Fibroblast of lung (primary cell): Measurements from ENCODE around the gene FH.

Experiments used
- EZH2 ChIP-seq: IDR thresholded peaks from 2 replicates; pipeline ENCODE4 v1.5.1; 2012; ENCODE audit warnings: low read length, control low read depth, mild to moderate bottlenecking; ENCODE audit errors: missing control alignments
- TF ChIP-seq, protein P1 (sequence below), 2 donors: IDR thresholded peaks in 1 of 2; conservative IDR thresholded peaks in 1 of 2; 1 replicate in 1 of 2; 2 replicates in 1 of 2; pipeline ENCODE4 v1.5.1; 2011 to 2012; ENCODE audit warnings: low read length in 2 of 2, control low read depth in 1 of 2, inconsistent platforms in 1 of 2, low read depth in 1 of 2, mild to moderate bottlenecking in 1 of 2

DNA sequence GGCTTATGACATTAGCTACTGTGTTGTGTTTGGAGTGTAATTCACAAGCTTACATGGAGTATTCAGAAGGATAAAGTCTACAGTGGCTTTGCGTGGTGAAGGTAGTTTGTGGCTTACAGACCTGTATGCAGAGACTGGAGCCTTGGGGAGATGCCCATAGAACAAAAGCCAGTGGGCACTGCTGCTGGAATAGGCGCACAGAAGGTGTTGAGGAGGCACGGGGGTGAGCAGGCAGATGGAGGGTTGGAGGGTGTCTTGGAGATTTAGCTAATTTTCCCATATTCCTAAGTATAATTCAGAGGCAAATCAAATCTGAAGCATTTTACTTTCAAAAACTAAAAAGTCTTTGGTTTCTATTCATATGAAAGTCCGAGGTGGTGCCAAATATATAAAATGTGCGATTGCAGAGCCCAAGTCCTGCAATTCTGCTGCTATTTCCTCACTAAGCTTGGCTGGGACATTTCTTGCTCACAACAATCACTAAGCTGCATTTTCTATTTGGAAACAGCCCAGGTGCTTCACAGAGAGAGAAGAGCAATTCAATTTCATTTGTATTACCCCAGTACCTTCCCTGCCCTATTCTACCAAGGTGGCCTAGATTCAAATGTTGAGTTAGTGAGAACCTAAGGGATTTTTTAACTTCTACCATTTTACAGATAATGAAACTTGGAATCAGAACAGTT is 48.5 kb downstream of the FH start:
- no peak for TF ChIP-seq EZH2
- TF ChIP-seq, protein P1, sequence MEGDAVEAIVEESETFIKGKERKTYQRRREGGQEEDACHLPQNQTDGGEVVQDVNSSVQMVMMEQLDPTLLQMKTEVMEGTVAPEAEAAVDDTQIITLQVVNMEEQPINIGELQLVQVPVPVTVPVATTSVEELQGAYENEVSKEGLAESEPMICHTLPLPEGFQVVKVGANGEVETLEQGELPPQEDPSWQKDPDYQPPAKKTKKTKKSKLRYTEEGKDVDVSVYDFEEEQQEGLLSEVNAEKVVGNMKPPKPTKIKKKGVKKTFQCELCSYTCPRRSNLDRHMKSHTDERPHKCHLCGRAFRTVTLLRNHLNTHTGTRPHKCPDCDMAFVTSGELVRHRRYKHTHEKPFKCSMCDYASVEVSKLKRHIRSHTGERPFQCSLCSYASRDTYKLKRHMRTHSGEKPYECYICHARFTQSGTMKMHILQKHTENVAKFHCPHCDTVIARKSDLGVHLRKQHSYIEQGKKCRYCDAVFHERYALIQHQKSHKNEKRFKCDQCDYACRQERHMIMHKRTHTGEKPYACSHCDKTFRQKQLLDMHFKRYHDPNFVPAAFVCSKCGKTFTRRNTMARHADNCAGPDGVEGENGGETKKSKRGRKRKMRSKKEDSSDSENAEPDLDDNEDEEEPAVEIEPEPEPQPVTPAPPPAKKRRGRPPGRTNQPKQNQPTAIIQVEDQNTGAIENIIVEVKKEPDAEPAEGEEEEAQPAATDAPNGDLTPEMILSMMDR (conservative IDR thresholded peaks at IDR 0.05 in 1 of 2, IDR thresholded peaks at IDR 0.05 in 1 of 2; ENCODE audit: low read depth in 1 of 2, low read length in 2 of 2), result no peak
